C4-2B (cell line): ENCODE data around the gene ATRNL1.
A peak's percentile ranks its signal among the peaks of the same experiment; 100 is the strongest.

Source experiments
- CTCF ChIP-seq: fragments of 450-650 bp; conservative IDR thresholded peaks from 2 replicates; pipeline ENCODE4 v1.5.1; 2017; ENCODE audit warnings: mild to moderate bottlenecking
- ZFX ChIP-seq: fragments of 450-650 bp; IDR thresholded peaks from 2 replicates; pipeline ENCODE4 v1.6.1; 2017

DNA sequence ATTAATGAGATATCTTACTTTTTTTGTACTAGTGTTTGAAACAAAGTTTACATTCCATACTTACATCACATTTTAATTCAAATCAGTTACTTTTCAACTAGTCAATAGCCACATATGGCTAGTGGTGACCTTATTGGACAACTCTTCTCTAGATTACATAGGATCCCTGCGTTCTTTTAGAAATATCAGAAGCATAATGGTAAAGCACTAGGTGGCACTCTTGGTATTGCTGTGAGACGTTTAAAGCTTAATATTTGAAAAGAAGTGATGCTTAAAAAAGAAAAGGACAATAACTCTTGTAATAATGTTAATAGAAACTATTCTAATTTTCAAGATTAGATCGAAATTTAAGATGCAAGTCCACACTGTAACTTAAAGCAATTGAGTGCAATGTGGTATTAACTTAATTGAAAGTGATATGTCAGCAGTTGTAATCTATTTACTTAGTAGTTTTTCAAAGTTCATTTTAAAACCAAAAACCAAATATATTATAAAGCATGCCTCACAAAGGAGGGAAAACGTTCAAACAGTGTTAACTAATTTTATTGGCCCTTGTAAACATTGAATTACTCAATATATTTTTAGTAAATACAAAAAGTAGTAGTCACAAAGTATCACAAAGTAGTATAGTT lies 339.1 kb downstream of the ATRNL1 start:
- TF ChIP-seq CTCF: peak; percentile 81
- TF ChIP-seq ZFX: no peak
